HepG2 (cell line): ENCODE measurements around the gene RPS5. TPM values are rescaled to one million over a fixed set of nuclear protein-coding genes. Genes with fewer than 3 reads are reported as not detected.

Source experiments
- HNRNPLL ChIP-seq: fragments of 200-400 bp; formaldehyde crosslinking; IDR thresholded peaks from 2 replicates; pipeline ENCODE4 v1.6.1; 2017; ENCODE audit warnings: mild to moderate bottlenecking, low read depth, low read length; ENCODE audit not compliant: poor library complexity, severe bottlenecking
- ISL2 ChIP-seq: sonication (generic); formaldehyde crosslinking; IDR thresholded peaks from 2 replicates; pipeline ENCODE4 v1.5.0; 2020; ENCODE audit warnings: missing genetic modification reagents
- MATR3 ChIP-seq: sonication (generic); formaldehyde crosslinking; IDR thresholded peaks from 2 replicates; pipeline ENCODE4 v1.4.0; 2020; ENCODE audit warnings: missing genetic modification reagents
- TFE3 ChIP-seq: IDR thresholded peaks from 2 replicates; pipeline ENCODE4 v1.6.1; 2016
- ZBTB37 ChIP-seq: sonication (generic); formaldehyde crosslinking; IDR thresholded peaks from 2 replicates; pipeline ENCODE4 v1.4.0; 2020; ENCODE audit warnings: mild to moderate bottlenecking, missing genetic modification reagents
- ZFP41 ChIP-seq: sonication (generic); formaldehyde crosslinking; IDR thresholded peaks from 2 replicates; pipeline ENCODE4 v1.4.0; 2020; ENCODE audit warnings: mild to moderate bottlenecking, missing genetic modification reagents, borderline replicate concordance
- ZNF251 ChIP-seq: sonication (generic); formaldehyde crosslinking; IDR thresholded peaks from 2 replicates; pipeline ENCODE4 v1.9.0; 2021; ENCODE audit warnings: mild to moderate bottlenecking, missing genetic modification reagents
- ZNF260 ChIP-seq: sonication (generic); formaldehyde crosslinking; IDR thresholded peaks from 2 replicates; pipeline ENCODE4 v1.4.0; 2020; ENCODE audit warnings: missing genetic modification reagents, low read depth, mild to moderate bottlenecking, borderline replicate concordance
- ZNF33A ChIP-seq: sonication (generic); formaldehyde crosslinking; IDR thresholded peaks from 2 replicates; pipeline ENCODE4 v1.5.1; 2020; ENCODE audit warnings: missing genetic modification reagents, mild to moderate bottlenecking, moderate library complexity, borderline replicate concordance
- ZNF432 ChIP-seq: sonication (generic); formaldehyde crosslinking; IDR thresholded peaks from 2 replicates; pipeline ENCODE4 v1.5.0; 2020; ENCODE audit warnings: missing genetic modification reagents, mild to moderate bottlenecking, borderline replicate concordance
- ZSCAN29 ChIP-seq: sonication (generic); formaldehyde crosslinking; conservative IDR thresholded peaks from 2 replicates; pipeline ENCODE4 v1.4.0; 2020; ENCODE audit warnings: mild to moderate bottlenecking, missing genetic modification reagents
- polyA plus RNA-seq, 8 experiments: library from polyadenylated mRNA; depleted of rRNA in 3 of 8; stranded (reverse) in 7 of 8; unstranded in 1 of 8; fragments of >200 nt; fragmentation: Illumina TruSeq in 4 of 8; extraction: Trizol in 4 of 8; gene quantifications; 2 replicates each; pipeline versions ENCODE4 v1.2.1 to v1.2.3, GENCODE V29; 2011 to 2016; ENCODE audit warnings: low read depth in 4 of 8, missing spikeins in 1 of 8, mixed read lengths in 1 of 8; ENCODE audit not compliant: insufficient read depth in 1 of 8
- total RNA-seq, 5 experiments: library from RNA; depleted of rRNA; stranded (reverse); fragments of >200 nt; fragmentation: Illumina TruSeq; extraction: Trizol; gene quantifications; 2 replicates each; pipeline ENCODE4 v1.2.3, GENCODE V29; 2016; ENCODE audit warnings: low read depth in 1 of 5
- TF ChIP-seq, protein P1 (sequence below), 2 experiments: fragments of 450-650 bp in 1 of 2; sonication (generic) in 1 of 2; formaldehyde crosslinking in 1 of 2; IDR thresholded peaks; 2 replicates each; pipeline versions ENCODE4 v1.6.1 to v1.8.0; 2016 to 2022; ENCODE audit warnings: antibody characterized with exemption in 1 of 2, mild to moderate bottlenecking in 1 of 2, missing genetic modification reagents in 1 of 2

The RPS5 gene
- total and polyA plus RNA-seq, 2 of the 13 experiments (the other 11 are each of a cell fraction or from before 2014, with no cell fraction given) = 1,544 to 4,408 TPM

DNA sequence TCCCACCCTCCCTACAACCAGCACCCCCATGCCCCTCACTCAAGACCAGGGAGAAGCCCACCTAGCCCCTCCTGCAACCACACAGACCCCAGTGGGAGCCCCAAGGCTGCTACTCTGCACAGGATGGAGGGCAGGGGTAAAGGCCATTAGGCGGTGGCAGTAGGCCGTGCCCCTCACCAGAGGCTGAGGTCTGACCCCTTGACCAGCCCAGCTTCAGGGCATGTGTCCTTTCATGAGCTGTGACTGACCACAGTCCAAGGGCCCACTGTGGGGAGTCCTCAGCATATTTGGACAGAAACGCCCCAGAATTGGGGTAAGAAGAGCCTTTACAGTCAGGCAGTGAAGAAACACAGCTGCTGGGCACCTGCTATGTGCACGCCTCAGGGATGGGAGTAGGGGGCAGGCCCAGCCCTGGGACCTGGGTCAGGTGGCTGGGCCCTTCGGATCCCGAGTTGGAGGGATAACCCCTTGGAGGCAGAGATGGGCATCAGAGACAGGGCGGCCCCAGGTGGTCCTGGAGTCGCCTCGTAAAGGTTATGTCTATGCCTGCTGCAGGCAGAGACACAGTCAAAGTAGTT, 1.7 kb upstream of the RPS5 start (continued):
- TF ChIP-seq ZSCAN29 (CRISPR knock-in tag) (no peak), TFE3 (CRISPR knock-in tag) (no peak), ZNF251 (CRISPR knock-in tag) (no peak), ZFP41 (CRISPR knock-in tag) (0 out of 2 replicates have a peak, but pooled peaks have one; percentile 17), ZNF260 (CRISPR knock-in tag) (no peak), ISL2 (no peak), ZNF432 (no peak), MATR3 (no peak), ZBTB37 (CRISPR knock-in tag) (0 out of 2 replicates have a peak, but pooled peaks have one; percentile 23), ZNF33A (CRISPR knock-in tag) (no peak), HNRNPLL (no peak)
- TF ChIP-seq, protein P1, sequence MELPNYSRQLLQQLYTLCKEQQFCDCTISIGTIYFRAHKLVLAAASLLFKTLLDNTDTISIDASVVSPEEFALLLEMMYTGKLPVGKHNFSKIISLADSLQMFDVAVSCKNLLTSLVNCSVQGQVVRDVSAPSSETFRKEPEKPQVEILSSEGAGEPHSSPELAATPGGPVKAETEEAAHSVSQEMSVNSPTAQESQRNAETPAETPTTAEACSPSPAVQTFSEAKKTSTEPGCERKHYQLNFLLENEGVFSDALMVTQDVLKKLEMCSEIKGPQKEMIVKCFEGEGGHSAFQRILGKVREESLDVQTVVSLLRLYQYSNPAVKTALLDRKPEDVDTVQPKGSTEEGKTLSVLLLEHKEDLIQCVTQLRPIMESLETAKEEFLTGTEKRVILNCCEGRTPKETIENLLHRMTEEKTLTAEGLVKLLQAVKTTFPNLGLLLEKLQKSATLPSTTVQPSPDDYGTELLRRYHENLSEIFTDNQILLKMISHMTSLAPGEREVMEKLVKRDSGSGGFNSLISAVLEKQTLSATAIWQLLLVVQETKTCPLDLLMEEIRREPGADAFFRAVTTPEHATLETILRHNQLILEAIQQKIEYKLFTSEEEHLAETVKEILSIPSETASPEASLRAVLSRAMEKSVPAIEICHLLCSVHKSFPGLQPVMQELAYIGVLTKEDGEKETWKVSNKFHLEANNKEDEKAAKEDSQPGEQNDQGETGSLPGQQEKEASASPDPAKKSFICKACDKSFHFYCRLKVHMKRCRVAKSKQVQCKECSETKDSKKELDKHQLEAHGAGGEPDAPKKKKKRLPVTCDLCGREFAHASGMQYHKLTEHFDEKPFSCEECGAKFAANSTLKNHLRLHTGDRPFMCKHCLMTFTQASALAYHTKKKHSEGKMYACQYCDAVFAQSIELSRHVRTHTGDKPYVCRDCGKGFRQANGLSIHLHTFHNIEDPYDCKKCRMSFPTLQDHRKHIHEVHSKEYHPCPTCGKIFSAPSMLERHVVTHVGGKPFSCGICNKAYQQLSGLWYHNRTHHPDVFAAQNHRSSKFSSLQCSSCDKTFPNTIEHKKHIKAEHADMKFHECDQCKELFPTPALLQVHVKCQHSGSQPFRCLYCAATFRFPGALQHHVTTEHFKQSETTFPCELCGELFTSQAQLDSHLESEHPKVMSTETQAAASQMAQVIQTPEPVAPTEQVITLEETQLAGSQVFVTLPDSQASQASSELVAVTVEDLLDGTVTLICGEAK (IDR thresholded peaks at IDR 0.05) = no peak
- TF ChIP-seq, protein P1 (CRISPR knock-in tag; IDR thresholded peaks at IDR 0.05) = peak; percentile 36; the same call in 1 of the 2 replicates
